GM21825 (cell line): ENCODE results near the gene KRT6A.

Experiments
- ATAC-seq: cut with Tn5 transposase; IDR thresholded peaks from one replicate; pipeline ENCODE4 v1.9.1; 2021; ENCODE audit warnings: mild to moderate bottlenecking, moderate library complexity; ENCODE audit not compliant: unreplicated experiment

KRT6A gene

GRCh38 chr12:52493172-52493571 is at the start of gene KRT6A:
TSS of gene KRT6A (minus strand) at chr12:52493257. CDS start at chr12:52493188, 69 bp downstream.
- ATAC-seq: no peak

- no peak for ATAC-seq
Measured at GRCh38 chr12:52542157-52542556, 49.1 kb upstream of the KRT6A start.

- ATAC-seq: no peak
Measured at GRCh38 chr12:52541709-52542108, 48.7 kb upstream of the KRT6A start.

DNA sequence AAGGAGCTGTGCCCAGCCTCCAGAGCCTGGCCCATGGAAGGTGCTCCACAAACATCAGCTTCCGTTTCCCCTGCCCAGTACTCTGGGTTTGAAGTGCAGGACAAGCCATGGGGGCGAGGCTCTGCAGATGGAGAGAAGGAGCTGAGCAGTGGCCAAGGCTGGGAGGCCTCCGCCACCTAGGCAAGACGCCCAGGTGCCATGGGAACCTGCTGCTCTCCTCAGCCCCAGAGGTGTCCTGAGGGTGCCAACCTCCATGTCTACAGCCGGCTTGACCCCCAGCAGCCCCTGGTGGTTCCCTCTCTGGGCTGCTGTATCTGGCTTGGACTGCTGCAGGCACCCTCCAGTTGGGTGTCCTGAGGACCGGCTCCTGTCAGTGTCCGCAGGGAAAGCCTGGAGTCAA is 47.5 kb upstream of the KRT6A start:
- ATAC-seq: no peak

DNA sequence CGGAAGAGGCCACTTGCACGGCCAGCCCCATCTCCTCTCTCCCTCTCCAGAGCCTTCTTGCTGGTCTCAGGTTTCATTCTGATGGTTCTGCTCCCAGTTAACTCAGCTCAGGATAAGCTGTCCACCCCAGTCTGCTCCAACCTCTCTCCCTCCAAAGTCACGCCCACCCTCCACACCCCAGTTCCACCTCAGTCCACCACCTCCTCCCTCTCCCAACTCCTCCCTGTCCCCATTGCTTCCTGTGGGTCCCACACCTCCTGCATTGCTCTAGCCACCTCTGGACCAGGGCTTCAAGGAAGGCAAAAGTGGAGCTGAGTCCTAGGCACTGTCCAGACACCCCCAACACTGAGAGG is 46.7 kb upstream of the KRT6A start:
- ATAC-seq: no peak

- ATAC-seq: no peak
Measured at GRCh38 chr12:52539083-52539820, 46.2 kb upstream of the KRT6A start.

DNA sequence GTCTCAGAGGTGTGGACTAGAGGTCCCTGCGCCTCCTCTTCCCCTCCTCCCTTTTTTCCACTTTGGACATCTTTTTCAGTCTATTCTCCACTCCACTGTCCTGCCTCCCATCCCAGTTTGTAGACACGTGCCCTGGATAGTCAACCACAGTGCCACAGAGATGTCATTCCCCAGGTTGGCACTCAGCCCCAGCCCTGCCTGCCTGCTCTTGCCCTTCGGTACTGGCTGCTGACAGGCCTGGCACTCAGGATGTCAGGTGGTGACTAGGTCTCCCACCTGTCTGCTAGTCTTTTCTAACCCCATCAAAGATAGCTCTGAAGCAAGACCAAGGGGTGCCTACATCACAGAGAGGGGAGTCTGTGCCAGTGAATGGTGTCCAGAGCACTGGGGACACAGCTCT is 44.0 kb upstream of the KRT6A start:
- ATAC-seq: no peak

GRCh38 chr12:52535574-52535973 is 42.5 kb upstream of the KRT6A start:
- no peak for ATAC-seq

DNA sequence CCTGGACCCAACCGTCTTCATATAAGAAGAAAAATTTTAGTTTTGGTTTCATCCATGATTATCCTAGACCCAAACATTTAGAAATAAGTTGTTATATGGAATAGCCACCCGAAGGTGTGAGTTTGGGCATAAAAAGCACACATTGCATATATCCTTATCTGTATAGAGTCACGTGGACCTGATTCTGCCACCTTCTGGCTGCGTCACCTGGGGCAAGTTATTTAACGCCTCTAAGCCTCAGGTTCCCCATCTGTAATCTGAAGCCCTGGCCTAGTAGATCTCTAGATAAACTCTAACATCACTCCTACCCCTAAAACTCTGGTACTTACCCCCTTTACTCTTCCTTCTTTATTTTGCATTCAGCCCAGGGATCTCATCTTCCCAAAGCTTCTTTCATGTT is 41.4 kb upstream of the KRT6A start:
- ATAC-seq: no peak

GRCh38 chr12:52533686-52534470 is 40.8 kb upstream of the KRT6A start:
- ATAC-seq: no peak

DNA sequence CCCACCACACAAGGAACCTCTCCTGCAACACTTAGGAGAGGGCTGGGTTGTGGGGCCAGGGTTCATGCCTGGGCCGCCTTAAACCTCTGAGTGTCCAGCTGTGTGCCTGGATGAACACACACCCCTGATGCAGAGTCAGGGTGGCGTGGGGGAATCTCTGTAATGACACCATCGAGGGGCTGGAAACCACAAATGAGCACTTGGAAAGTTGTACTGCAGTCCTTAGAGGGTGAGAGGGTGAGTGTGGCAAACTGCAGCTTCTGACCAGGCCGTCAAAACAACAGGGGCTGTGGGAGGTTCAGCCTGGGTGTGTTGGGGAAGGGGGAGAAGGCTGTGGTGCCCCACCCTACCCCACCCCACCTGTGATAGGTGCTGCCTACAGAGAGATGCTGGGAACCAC is 39.6 kb upstream of the KRT6A start:
- no peak for ATAC-seq

- ATAC-seq: no peak
Measured at GRCh38 chr12:52531566-52532300, 38.7 kb upstream of the KRT6A start.

DNA sequence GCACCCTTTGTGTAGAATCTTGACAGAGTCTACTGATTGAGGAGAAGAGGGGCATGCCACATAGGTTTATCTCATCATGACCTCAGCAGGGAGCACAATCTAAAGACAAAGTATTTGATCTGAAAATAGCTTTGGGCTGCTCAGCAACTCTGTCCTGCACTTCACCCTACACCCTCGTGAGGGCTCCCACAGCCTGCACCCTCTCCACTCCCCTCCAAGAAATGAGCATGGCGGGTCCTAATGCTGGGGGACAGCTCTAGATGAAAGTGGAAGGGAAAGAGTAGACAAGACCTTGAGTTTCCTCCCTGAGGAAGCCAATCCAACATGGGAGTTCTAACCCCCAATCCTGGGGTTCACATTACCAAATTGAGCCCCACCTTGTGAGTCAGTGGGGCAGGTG is 37.8 kb upstream of the KRT6A start:
- ATAC-seq: no peak

GRCh38 chr12:52530366-52530765 is 37.3 kb upstream of the KRT6A start:
- ATAC-seq: no peak

DNA sequence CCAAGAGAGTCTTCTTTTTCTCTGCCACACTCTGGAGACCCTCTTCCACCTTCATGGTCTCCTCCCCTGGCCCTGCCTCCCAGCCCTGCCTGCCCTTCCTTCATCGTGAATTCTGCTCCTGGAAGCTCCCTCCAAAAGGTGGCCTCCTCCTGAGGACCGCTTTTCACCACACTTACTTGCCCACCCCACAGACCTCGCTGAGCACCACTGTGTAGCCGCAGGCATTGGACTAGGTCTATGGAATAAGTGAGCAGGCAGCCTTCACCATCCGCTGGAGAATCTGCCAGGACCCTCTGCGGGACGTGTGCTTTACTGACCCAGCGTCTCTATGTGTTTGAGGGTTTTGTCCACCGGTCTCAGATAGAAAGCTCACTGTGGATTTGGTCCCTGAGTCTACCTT is 36.8 kb upstream of the KRT6A start:
- no peak for ATAC-seq

- ATAC-seq: no peak
Measured at GRCh38 chr12:52529417-52529816, 36.4 kb upstream of the KRT6A start.

DNA sequence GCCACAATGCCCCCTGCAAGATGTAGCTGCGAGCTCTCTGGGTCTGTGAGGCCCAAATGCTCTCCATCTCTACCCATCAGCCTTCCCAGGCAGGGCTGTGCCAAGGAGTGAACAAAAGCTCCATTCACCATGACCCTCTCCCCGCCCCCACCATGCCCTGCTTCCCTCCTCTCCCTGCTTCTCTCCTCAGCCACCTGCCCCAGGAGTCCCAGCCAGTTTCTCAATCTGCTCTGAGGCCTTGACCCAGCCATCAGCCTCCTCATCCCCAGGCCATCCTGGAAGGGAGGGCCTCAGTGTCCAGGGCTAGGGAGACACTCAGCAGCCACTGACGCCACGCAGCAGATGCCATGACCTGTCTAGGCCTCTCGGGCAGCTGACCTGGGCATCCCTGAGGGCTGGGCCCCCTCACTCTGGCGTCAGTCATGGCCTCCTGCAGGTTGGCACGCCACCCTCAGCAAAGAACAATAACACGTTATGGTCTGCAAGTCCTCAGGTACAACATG is 35.6 kb upstream of the KRT6A start:
- ATAC-seq: no peak

DNA sequence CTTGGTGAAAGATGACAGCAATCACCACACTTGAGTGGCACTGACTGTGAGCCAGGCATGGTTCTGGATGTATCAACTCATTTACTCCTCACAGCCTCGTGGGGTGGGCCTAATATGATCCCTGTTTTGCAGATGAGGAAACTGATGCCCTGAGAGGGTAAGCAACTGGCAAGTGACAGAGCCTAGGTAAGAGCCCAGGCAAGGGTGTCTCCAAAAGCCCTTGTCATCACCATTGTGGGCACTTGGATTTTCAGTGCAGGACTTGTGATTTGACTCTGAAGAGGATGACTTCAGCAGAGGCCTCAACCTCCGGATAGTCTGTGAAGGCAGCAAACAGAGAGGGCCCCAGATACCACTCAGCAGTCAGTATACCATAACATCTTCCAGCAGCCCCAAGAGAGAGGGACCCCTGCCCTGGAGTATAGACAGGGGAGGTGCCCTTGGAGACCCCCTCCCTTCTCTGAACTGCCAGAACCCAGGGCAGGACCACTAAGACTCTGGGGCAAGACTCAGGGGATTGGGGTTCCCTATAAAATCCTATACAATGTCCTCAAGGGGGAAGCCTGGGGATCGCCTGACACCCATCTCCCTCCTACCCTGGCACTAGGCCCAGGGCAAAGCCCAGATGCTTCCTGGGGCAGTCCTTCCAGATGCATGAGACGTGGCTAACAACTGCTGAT is 34.2 kb upstream of the KRT6A start:
- no peak for ATAC-seq

GRCh38 chr12:52526511-52526951 is 33.5 kb upstream of the KRT6A start:
- no peak for ATAC-seq

GRCh38 chr12:52525661-52526499 is 32.8 kb upstream of the KRT6A start:
- no peak for ATAC-seq
